Dedifferentiated amniotic fluid mesenchymal stem cell (primary cell): ENCODE data around the gene NTRK3.
"Not testable (repeated sequence)": the region's sequence is repeated elsewhere in the genome, so short reads cannot be mapped to it uniquely, and the experiment has no call there.

Experiments
- DNase-seq: peaks from one replicate; pipeline ENCODE4 v3.0.0-alpha.2; 2016; ENCODE audit errors: extremely low spot score

The NTRK3 gene

DNA sequence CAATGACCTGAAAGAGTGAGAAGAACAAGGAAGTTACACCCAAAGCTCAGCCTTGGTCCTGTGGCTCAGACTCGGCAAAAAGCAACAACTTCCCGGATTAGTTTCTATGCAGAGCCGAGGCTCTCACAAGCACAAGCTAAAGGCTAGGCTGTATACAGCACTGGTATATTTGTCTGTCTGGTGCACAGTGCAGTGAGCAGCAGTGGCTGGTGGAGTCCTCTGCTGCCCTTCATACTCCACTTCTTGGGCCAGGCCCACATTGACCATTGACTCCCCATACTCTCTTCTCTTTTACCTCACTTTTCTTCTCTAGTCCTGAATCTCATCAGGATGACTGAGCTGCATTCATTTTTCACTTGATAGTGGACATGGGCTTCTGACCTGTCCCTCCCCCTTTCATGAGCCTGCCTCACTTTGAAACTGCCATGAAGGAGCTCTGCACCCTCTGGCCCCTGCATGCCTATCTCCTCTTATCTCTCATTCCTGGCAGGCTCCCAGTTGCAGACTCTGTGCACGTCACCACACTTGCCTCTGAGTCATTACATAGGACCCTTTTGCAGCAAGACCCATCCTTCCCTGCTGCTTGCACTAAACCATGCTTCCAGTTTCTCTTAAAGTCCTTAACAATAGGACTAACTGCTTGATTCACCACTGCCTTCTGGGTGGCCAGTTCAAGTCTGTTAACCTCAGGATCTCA, 379.3 kb downstream of the NTRK3 start:
- DNase-seq = no peak

DNA sequence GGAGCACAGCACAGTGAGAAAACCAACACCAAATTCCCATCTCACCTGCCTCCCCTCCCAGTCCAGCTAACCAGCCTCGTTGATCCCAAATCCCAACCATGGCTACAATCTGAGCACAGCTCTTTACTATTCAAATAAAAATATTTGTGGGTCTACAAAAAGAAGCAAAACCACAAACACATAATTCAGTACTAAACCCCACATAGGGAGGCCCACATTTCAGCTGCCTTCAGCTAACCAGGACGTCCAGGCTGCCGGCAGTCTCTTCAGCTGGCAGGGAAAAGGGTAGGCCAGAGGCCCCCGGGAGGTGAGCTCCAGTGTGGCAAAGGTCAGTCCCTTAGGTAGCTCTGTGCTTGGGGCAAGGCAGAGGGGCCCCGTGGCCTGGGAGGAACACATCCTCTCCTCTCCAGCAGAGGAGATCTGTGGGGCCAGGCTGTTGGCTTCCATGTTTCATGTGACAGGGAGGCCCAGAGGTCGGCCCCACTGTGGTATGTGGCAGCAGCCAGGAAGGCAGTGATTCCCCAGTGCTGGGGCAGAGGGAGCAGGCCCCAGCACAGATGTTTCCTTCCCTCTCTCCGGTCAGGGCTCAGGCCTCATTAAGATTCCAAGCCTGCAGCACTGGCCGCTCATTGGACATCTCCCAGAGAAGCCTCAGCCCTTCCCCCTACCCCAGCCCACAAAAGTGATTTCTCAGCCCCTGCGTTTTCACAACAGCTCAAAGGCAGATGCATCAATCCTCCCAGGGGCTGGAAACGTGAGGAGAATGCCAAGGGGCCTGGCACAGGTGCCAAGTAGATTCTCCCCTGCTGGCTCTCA, 381.4 kb downstream of the NTRK3 start:
- no peak for DNase-seq

DNA sequence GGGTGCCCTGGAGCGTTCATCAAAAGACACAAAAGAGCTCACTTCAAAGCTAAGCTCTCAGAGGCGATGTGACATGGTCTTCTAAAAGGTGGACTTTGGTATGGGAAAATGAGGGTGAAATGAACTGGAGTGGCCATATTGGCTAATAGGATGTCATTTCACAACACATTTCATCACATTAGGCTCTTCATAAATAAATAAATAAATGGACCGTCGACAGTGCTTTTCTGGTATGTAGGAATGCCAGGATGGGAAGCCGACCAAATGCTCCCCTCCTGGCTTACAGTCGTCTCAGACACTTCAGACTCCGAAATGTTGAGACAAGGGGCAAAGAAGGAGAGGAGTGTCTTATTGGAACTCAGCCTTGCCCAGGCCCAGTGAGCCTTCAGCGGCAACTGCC, 383.0 kb downstream of the NTRK3 start:
- no peak for DNase-seq

DNA sequence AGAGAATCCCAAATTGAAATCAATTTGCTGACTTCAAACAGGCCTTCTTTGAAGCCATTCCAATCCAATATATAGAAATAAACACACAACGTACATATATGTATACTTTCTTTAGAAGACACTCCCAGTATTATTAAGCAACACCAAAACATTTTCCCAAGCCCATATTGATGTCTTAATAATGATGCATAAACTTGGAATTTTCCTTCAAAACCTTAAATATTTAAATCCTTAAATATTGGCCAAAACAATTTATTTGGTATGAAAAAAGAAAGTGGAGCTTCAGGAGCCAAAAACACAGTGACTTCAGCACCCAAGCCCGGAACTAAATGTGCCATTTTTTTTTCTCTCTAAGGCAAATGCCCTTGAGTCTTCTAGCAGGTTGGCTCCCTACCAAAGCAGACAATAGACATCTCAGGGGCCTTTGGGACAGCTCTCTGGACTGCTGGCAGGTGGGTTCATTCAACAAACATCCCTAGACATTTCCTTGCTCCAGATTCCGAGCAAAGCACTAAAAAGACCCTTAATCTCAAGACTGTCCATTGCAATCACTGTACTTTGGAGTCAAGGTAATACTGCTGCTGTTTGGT, 384.7 kb downstream of the NTRK3 start:
- no peak for DNase-seq

DNA sequence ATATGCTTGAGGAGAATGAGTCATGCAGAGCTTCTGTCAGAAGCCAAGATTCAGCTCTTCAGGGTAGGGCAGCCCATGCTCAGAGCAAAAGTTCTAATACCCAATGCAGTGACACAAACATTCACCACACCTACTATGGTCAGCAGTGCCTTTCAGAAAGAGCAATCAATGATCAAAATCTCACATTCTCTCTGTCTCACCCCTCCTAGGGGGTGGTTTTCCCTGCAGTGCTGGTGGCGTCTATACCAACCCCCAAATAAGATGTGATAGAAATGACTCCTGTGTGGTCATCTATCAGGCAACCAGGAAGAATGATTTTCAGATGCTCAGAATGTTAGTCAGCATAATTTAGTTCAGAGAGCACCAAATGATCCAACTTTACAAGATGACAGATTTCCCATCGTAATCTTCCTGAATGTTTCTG, 385.3 kb downstream of the NTRK3 start:
- DNase-seq = no peak

DNA sequence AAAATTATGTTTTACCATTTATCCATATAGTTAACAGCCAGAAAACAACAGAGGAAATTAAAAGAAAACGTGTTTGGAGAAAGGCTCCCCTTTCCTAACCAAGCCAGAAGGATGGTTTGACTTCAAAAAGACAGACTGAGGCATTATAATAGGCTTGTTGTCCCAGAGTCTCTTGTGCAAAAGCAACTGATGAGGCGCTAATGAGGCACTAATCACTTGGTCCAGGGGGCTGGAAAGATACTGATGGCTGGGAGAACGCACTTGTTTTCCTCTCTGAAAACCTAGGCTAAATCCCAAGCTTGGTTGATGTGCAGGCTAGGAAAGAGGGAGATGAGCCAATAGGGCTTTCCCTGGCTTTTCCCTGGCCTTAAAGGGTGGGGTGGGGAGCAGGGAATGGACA, 389.6 kb downstream of the NTRK3 start:
- no peak for DNase-seq

DNA sequence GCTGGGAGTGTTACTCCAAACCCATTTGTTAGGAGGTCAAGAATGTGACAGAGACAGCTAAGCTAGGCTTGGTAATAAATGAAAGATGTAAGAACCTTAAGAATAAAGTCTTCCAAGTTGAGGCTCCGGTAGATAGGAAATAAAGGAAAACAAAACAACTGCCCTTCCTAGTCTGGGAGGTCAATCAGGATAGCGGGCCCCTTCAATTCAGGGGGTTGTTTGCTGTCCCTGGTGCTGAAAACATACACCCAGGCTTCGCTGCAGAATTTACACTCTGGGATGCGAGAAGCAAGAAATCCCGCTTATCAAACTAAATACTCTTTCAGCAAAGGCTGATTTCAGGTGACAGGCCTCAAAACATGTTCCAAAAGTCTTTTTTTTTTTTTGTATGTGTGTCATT, 393.4 kb downstream of the NTRK3 start:
- no peak for DNase-seq

DNA sequence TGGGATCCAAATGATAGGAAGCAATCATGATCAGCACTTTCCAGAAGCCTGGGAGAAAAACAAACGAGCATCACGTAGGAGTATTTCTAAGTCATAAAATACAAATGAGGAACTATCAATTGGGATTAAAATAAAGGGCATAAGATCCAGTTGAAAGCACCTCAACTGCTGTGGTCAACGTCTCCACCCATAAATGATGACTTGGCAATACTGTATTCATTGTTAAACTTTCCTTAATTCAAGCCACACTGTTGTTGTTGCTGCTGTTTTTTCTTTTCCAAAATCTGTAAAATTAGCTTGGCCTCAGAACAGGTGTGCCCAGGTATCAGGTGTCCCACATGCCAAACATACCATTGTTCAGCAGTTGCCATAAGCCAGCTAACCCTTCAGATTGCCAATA, 395.8 kb downstream of the NTRK3 start:
- DNase-seq = no peak

DNA sequence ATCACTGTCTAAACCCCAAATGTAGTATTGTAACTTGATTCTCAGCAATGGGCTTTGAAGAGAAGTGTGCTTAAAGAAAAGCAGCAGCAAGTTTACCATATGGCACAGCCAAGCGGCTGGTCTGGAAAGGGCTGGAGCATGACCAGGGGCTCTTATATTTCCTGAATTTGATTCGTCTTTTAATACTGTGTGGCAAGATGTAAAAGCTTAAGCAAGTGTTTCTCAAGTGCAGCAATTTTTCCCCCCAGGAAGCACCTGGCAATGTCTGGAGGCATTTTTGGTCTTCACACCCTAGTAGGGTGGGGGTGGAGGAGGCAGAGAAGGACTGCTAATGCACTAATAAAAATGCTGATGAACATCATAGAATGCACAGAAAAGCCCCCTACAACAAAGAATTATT, 397.9 kb downstream of the NTRK3 start:
- no peak for DNase-seq

DNA sequence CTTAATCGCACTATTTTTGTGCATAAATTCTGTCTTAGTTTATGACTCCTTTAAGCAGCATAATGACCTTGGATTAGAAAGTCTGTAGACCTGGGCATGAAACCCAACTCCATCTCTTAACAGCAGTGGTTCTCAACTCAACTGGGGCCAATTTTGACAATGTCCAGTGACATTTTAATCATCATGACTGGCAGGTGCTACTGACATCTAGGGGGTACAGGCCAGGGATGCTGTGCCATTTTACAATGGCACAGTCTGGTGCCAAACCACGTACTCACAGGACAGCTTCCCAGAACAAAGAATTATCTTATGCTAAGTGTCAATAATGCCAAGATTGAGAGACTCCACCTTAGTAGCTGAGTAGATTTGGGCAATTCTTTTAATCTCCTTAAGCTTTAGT, 405.0 kb downstream of the NTRK3 start:
- no peak for DNase-seq

DNA sequence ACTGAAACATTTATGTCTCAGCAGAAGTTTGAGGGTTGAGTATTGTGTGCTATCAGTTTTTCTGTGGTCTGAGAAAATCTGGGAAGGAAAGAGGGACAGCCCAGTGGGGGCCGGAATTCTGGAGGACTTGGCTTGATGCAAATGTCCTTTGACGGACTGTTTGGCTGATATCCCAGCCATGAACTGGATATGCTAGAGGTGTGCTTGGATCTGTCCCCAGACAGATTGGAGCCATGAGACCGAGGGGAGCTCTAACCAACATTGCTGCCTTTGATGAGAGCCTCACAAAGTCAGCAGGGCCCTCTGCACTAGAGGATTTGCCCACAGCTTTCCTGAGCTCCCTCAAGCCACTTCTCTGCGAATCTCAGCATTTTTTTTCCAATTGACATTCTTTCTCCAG, 405.6 kb downstream of the NTRK3 start:
- no peak for DNase-seq

DNA sequence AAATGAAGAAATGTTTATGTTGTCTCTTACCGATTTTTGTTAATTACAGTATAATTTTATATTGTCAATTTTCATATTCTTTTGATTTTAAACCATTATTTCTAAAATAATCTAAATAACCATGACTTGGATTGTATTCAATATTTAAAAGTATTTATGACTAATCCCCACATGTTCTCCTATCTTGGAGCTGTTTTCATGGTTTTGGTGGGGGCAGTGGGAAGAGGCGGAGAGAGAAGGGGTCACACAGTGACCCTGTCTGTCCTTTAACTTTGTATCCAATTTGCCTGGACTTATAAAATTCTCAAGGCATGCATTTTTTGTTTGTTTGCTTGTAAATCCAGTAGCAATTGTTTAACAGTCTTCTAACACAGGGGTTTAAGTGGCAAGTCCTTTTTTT, 407.4 kb downstream of the NTRK3 start:
- DNase-seq = no peak

DNA sequence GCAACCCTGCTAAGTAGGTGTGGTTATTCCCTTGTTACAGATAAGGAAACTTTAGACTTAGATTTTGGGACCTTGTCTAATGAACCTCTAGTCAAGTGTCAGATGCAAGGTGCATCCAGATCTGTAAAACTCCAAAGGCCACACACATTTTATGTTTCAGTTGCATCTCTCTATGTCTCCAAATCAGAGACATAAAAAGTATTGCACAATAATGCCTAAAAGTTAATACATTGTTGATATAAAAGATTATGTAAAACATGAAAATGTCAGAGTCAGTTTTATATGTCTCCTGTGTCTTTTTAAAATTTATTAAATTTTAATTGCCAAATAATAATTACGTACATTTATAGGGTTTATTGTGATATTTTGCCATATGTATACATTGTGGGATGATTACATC, 408.5 kb downstream of the NTRK3 start:
- DNase-seq = no peak

DNA sequence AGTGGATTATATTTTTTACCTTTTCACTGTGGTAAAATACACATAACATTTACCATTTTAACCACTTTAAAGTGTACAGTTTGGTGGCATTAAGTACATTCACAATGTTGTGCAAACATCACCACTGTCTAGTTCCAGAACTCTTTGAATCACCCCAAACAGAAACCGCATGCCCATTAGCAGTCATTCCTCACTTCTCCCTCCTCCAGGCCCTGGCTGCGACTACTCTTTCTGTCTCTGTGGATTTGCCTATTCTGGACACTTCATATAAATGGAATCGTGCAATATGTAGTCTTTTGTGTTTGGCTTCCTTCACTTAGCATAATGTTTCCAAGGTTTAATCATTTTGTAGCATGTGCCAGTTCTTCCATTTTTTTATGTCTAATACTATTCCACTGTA, 409.8 kb downstream of the NTRK3 start:
- no peak for DNase-seq

DNA sequence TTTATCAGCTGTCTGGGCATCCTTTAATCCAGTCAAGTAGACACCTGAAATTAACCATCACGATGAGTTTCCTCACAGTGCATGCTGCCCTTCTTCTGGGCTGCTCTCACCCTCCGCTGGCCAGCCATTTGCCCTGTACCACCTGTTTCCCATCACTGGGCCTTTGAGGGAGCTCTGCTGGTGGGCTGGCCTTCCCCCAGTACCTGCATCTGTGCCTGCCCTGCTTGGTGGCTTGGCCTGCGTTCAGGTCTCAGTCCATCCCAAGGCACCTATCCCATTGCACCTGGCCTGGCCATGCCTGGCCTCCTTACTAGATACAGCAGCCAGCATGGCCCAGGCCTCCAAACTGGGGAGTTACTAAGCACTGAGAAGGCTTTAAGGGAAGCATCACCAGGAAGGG, 413.2 kb downstream of the NTRK3 start:
- no peak for DNase-seq

DNA sequence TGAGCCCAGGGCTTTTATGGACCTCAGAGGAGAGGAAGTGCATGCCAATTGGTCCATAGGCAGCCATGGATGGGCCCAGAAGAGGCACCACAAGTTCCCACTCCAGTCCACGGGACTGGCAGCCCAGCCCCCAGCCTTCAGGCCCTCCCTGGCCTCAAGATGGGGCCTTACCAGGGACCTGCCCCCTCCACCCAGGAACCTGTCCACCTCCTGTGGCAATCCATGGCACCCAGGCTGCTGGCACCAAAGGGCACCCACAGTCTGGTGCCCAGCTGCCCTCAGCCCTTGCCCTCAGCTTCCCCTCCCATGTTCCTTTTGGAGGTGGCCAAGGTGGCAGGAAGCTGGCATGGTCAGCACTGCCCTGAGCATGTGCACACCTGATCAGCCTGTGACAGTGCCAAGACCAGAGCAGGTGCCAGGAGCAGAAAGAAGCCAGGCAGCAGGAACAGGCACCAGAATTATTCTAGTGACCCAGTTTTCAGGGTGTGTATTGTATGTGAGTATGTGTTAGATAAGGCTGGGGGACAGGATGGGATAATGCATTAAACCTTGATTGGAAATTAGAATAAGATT, 415.0 kb downstream of the NTRK3 start:
- no peak for DNase-seq

DNA sequence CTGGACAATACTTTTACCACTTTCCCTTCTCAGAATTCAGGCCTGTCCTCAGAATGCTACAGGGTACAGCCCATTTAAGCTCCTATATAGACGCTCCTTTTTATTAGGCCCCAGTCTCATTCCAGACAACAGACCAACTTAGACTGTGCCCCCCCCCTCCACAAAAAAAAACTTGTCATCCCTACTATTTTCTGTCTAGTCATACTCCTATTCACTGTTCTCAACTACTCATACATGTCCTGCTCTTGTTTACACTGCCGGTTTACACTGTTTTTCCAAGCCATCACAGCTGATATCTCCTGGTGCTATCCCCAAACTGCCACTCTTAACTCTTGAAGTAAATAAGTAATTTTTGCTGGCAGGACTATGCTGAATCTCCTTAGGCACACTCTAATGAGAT, 420.7 kb downstream of the NTRK3 start:
- not testable (repeated sequence) for DNase-seq

DNA sequence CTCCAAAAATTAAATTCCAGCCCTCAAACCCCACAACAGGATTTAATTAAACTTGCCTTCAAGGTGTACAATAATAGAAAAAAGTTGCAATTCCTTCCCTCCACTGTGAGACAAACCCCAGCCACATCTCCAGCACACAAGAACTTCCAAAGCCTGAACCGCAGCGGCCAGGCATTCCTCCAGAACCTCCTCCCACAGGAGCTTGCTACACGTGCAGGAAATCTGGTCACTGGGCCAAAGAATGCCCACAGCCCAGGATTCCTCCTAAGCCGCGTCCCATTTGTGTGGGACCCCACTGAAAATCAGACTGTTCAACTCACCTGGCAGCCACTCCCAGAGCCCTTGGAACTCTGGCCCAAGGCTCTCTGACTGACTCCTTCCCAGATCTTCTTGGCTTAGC, 423.2 kb downstream of the NTRK3 start:
- DNase-seq = not testable (repeated sequence)

DNA sequence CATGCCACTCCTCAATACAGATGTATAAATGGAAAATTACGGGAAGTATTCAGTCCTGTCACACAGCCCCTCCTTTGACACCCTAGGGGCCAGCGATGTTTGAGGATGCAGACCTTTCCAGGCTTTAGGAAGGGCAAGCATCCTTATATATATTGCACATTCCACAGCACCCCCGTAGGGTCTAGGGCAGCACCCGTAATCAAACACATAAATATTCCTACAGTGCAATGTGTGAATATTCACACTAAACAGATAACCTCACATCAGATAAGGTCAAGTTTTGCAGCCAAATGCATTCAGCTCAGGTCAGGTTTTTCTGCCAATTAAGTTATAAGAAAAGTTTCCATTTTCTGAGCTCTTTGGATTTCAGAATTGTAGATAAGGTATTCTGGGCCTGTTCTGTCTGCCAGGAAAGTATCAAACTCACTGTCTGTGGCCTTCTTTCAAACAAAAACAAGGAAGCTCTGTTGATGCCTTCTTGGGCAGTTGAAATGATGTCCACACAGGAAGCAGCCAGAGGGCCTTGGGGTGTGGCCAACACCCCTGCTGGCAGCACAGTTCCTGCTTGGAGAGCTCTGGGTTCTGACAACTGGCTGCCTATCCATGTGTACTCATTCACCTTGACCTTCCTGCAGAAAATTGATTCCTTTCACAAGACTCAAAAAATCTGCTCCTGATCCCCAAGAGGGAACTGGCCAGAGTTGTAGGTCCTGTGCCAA, 427.0 kb downstream of the NTRK3 start:
- DNase-seq = no peak

DNA sequence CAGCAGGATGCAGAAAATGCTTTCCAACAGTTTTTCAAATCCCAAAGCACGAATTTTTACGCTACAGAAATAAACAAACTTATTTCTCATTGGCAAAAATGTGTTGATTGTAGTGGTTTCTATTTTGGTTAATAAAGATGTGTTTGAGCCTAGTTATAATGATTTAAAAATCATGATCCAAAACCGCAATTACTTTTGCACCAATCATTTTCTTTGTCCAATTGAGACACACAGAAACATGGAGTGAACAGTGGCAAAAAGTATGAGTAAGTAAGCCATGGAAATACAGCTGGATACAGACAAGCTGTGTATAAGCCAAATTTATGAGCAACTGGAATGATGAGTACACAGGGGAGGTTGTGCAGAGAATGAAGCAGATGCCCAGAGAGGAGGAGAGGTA, 427.9 kb downstream of the NTRK3 start:
- no peak for DNase-seq

DNA sequence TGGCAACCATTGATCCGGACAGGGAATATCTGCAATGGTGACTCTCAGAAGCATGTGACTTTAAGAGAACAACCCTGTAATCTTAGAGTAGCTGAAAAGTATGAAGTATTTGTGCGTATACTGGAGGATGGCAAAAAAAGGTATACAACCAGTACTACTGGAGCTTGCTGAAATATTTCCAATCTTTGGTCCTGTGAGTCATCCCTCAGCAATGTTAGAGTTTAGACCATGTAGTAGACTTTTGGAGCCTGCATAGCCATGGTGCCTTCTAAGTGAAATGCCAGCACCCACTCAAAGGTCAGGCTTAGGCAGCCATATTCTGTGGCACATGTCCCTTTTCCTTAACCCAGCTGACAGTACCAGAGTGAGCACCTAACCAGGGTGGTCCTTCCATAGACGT, 429.4 kb downstream of the NTRK3 start:
- DNase-seq = no peak

DNA sequence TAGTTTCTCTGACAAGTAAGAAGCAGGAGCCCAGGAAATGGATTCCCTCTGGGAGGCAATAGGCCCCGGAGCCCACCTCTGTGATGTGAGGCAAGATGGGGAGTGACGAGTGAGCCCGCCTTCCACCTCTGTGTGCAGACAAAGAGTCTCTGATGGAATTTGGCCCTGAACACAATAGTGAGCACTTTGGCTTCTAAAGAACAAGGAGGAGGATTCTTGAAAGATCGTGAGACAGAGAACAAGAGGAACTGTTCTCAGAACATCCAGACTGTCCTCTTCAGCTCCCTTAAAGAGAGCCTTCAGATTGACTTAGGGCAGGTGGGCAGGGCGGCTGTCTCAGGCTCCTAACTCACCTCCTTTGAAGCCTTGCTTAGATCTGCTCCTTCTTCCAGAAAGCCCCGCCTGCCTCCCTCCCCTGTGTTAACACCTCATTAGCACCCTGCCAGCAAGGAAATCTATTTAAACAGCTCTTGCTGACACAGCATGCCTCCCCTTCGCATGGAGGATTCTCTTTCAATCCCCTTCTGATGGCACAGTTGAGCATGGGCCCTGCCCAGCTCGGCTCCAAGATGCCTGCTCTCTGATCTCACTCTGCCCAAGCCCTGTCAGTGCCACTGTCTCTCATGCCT, 430.3 kb downstream of the NTRK3 start:
- DNase-seq = no peak
